Suprapubic skin (tissue), 4 donors: ENCODE measurements around the gene SLC25A13. TPM values are rescaled to one million over a fixed set of nuclear protein-coding genes. Genes with fewer than 3 reads are reported as not detected.

Experiments used
- DNase-seq, 2 donors: peaks; one replicate each; pipeline ENCODE4 v3.0.0-alpha.2; 2019; ENCODE audit warnings: low spot score in 2 of 2
- H3K27ac ChIP-seq: fragments of 200-600 bp; sonication (generic); one replicate; pipeline ENCODE4 v1.5.1; 2019
- H3K27me3 ChIP-seq: fragments of 200-600 bp; sonication (generic); one replicate; pipeline ENCODE4 v1.5.1; 2019
- H3K36me3 ChIP-seq: fragments of 200-600 bp; sonication (generic); one replicate; pipeline ENCODE4 v1.5.1; 2019
- H3K4me1 ChIP-seq: fragments of 200-600 bp; sonication (generic); one replicate; pipeline ENCODE4 v1.5.1; 2019
- H3K4me3 ChIP-seq: fragments of 200-600 bp; sonication (generic); one replicate; pipeline ENCODE4 v1.5.1; 2019; ENCODE audit warnings: mild to moderate bottlenecking
- H3K9me3 ChIP-seq: fragments of 200-600 bp; sonication (generic); one replicate; pipeline ENCODE4 v1.5.1; 2019
- EP300 ChIP-seq: sonication (generic); formaldehyde crosslinking; IDR thresholded peaks from one replicate; pipeline ENCODE4 v1.6.1; 2017; ENCODE audit warnings: antibody characterized with exemption
- POLR2A ChIP-seq, 2 donors: fragments of 450-650 bp; IDR thresholded peaks; one replicate each; pipeline ENCODE4 v1.6.1; 2017; ENCODE audit warnings: antibody characterized with exemption in 2 of 2, mild to moderate bottlenecking in 2 of 2, moderate library complexity in 2 of 2
- POLR2AphosphoS5 ChIP-seq, 3 donors: sonication (generic); formaldehyde crosslinking; IDR thresholded peaks; one replicate each; pipeline ENCODE4 v1.6.1; 2017; ENCODE audit warnings: antibody characterized with exemption in 3 of 3
- WGBS: methylation state at CpG from one replicate; pipeline ENCODE4 v1.1.5; 2018; 5-methylcytosine and 5-hydroxymethylcytosine counted together
- total RNA-seq, 4 donors: library from RNA; depleted of rRNA; stranded (reverse); fragments of >200 nt; gene quantifications; one replicate each; pipeline ENCODE4 v1.1.0, GENCODE V29; 2016
- TF ChIP-seq, protein P1 (sequence below), 2 donors: fragments of 200-600 bp in 1 of 2; fragments of 450-650 bp in 1 of 2; sonication (generic) in 1 of 2; IDR thresholded peaks; one replicate each; pipeline ENCODE4 v1.5.1; 2016 to 2019; ENCODE audit warnings: antibody characterized with exemption in 2 of 2, mild to moderate bottlenecking in 1 of 2, moderate library complexity in 1 of 2

The SLC25A13 gene
- total RNA-seq, 4 donors from 2014 or later, result 35.6 to 55.8 (median 42.5) TPM

GRCh38 chr7:96285579-96285978 is 36.3 kb downstream of the SLC25A13 start:
- Histone ChIP-seq H3K9me3 (no peaks in the 10 kb centered on the region), H3K27me3 (no peaks in the 10 kb centered on the region), H3K4me1 (peaks cover 2% of the 10 kb centered on the region), H3K36me3 (no peaks in the 10 kb centered on the region), H3K27ac (no peak overlapping the region), H3K4me3 (no peak overlapping the region)
- no peak for DNase-seq
- WGBS, result 78% methylated on average over 3 of the region's 3 CpGs
- TF ChIP-seq POLR2AphosphoS5 (IDR thresholded peaks at IDR 0.05) (no peak), EP300 (no peak), POLR2A (IDR thresholded peaks at IDR 0.05) (no peak)
- TF ChIP-seq, protein P1, sequence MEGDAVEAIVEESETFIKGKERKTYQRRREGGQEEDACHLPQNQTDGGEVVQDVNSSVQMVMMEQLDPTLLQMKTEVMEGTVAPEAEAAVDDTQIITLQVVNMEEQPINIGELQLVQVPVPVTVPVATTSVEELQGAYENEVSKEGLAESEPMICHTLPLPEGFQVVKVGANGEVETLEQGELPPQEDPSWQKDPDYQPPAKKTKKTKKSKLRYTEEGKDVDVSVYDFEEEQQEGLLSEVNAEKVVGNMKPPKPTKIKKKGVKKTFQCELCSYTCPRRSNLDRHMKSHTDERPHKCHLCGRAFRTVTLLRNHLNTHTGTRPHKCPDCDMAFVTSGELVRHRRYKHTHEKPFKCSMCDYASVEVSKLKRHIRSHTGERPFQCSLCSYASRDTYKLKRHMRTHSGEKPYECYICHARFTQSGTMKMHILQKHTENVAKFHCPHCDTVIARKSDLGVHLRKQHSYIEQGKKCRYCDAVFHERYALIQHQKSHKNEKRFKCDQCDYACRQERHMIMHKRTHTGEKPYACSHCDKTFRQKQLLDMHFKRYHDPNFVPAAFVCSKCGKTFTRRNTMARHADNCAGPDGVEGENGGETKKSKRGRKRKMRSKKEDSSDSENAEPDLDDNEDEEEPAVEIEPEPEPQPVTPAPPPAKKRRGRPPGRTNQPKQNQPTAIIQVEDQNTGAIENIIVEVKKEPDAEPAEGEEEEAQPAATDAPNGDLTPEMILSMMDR (IDR thresholded peaks at IDR 0.05), result no peak

- TF ChIP-seq, protein P1 (IDR thresholded peaks at IDR 0.05), result no peak
- TF ChIP-seq EP300 (no peak), POLR2AphosphoS5 (IDR thresholded peaks at IDR 0.05) (no peak), POLR2A (IDR thresholded peaks at IDR 0.05) (no peak)
- 77% methylated on average over 3 of the region's 3 CpGs for WGBS
- Histone ChIP-seq H3K27me3 (no peaks in the 10 kb centered on the region), H3K4me1 (peaks cover 2% of the 10 kb centered on the region), H3K36me3 (no peaks in the 10 kb centered on the region), H3K4me3 (no peak overlapping the region), H3K27ac (no peak overlapping the region), H3K9me3 (no peaks in the 10 kb centered on the region)
- DNase-seq, result no peak
Measured at GRCh38 chr7:96284835-96285234, 37.1 kb downstream of the SLC25A13 start.

- TF ChIP-seq EP300 (no peak), POLR2A (IDR thresholded peaks at IDR 0.05) (no peak), POLR2AphosphoS5 (IDR thresholded peaks at IDR 0.05) (no peak)
- TF ChIP-seq, protein P1 (IDR thresholded peaks at IDR 0.05), result no peak
- Histone ChIP-seq H3K27ac (no peak overlapping the region), H3K4me1 (peaks cover 2% of the 10 kb centered on the region), H3K9me3 (no peaks in the 10 kb centered on the region), H3K4me3 (no peak overlapping the region), H3K36me3 (no peaks in the 10 kb centered on the region), H3K27me3 (no peaks in the 10 kb centered on the region)
- 98% methylated on average over 2 of the region's 2 CpGs for WGBS
- no peak for DNase-seq
Measured at GRCh38 chr7:96284240-96284639, 37.7 kb downstream of the SLC25A13 start.

- 82% methylated on average over 1 of the region's 1 CpG for WGBS
- no peaks in the 10 kb centered on the region for H3K27me3 ChIP-seq
- DNase-seq, result no peak
- H3K4me1 ChIP-seq, result peaks cover 2% of the 10 kb centered on the region
- H3K4me3 ChIP-seq, result no peak overlapping the region
- no peaks in the 10 kb centered on the region for H3K36me3 ChIP-seq
- no peak overlapping the region for H3K27ac ChIP-seq
- H3K9me3 ChIP-seq, result no peaks in the 10 kb centered on the region
- no peak for TF ChIP-seq EP300
- TF ChIP-seq, protein P1 (IDR thresholded peaks at IDR 0.05), result no peak
- TF ChIP-seq POLR2AphosphoS5 (IDR thresholded peaks at IDR 0.05), result no peak
- no peak for TF ChIP-seq POLR2A (IDR thresholded peaks at IDR 0.05)
Measured at GRCh38 chr7:96282835-96283234, 39.1 kb downstream of the SLC25A13 start.

GRCh38 chr7:96277921-96278320 is 44.0 kb downstream of the SLC25A13 start:
- Histone ChIP-seq H3K27me3 (no peaks in the 10 kb centered on the region), H3K27ac (no peak overlapping the region), H3K36me3 (peaks cover 8% of the 10 kb centered on the region), H3K4me3 (no peak overlapping the region), H3K4me1 (no peaks in the 10 kb centered on the region), H3K9me3 (no peaks in the 10 kb centered on the region)
- TF ChIP-seq, protein P1 (IDR thresholded peaks at IDR 0.05), result no peak
- DNase-seq, result no peak
- WGBS, result 70% methylated on average over 4 of the region's 4 CpGs
